IMR-90 (cell line): Measurements from ENCODE around the gene MLLT10. TPM values are rescaled to one million over a fixed set of nuclear protein-coding genes. Genes with fewer than 3 reads are reported as not detected.

Source experiments
- ATAC-seq: fragments of 200-7000 bp; cut with Tn5 transposase; 2 replicates; pipeline ENCODE4 v1.9.1; 2020; ENCODE audit warnings: low read depth, mild to moderate bottlenecking, moderate library complexity
- BruUV-seq: library from RNA; stranded (reverse); fragments of 400-500 nt; replicated peaks from 2 replicates; lab custom pipeline; 2021; lab: Mats Ljungman, UMichigan
- CTCF ChIA-PET: fragments of 300-600 bp; formaldehyde crosslinking; extraction: SDS; loops from one replicate; lab custom pipeline; 2021; ENCODE audit warnings: antibody characterized with exemption; lab: Yijun Ruan, JAX
- POLR2A ChIA-PET: fragments of 300-600 bp; sonication (Branson Sonifier 250); formaldehyde crosslinking; loops from one replicate; lab custom pipeline; 2022; ENCODE audit warnings: antibody characterized with exemption; ENCODE audit not compliant: unreplicated experiment; lab: Charles Lee
- DNase-seq: peaks from one replicate; pipeline ENCODE4 v3.0.0; 2013
- H2AFZ ChIP-seq: replicated peaks from 2 replicates; pipeline ENCODE3; 2013; ENCODE audit warnings: low read length, mild to moderate bottlenecking; ENCODE audit not compliant: poor library complexity
- H2AK5ac ChIP-seq: 2 replicates; pipeline ENCODE4 v1.6.1; 2013; ENCODE audit warnings: low read depth, low read length, inconsistent platforms
- H2AK9ac ChIP-seq: replicated peaks from 2 replicates; pipeline ENCODE3; 2013; ENCODE audit warnings: mild to moderate bottlenecking, low read depth, low read length, moderate library complexity; ENCODE audit not compliant: poor library complexity
- H2BK120ac ChIP-seq: 2 replicates; pipeline ENCODE4 v1.6.1; 2013; ENCODE audit warnings: low read depth, low read length, inconsistent platforms
- H2BK15ac ChIP-seq: 3 replicates; pipeline ENCODE4 v1.6.1; 2013; ENCODE audit warnings: low read depth, low read length, inconsistent platforms
- H2BK20ac ChIP-seq: 2 replicates; pipeline ENCODE4 v1.6.1; 2013; ENCODE audit warnings: low read depth, mild to moderate bottlenecking, inconsistent platforms, low read length, moderate library complexity
- H2BK5ac ChIP-seq: 2 replicates; pipeline ENCODE4 v1.6.1; 2013; ENCODE audit warnings: mild to moderate bottlenecking, low read depth, low read length, inconsistent platforms; ENCODE audit not compliant: poor library complexity, severe bottlenecking
- H3K14ac ChIP-seq: replicated peaks from 2 replicates; pipeline ENCODE4 v1.6.1; 2013; ENCODE audit warnings: low read depth, low read length, inconsistent platforms
- H3K18ac ChIP-seq: 2 replicates; pipeline ENCODE4 v1.6.1; 2013; ENCODE audit warnings: low read depth, low read length, control low read depth
- H3K23ac ChIP-seq: 2 replicates; pipeline ENCODE4 v1.6.1; 2013; ENCODE audit warnings: low read depth, low read length, inconsistent platforms
- H3K27ac ChIP-seq: 2 replicates; pipeline ENCODE4 v1.5.1; 2013; ENCODE audit warnings: mild to moderate bottlenecking, control low read depth, low read length; ENCODE audit not compliant: insufficient read depth
- H3K27me3 ChIP-seq: 2 replicates; pipeline ENCODE4 v1.6.1; 2013; ENCODE audit warnings: low read length; ENCODE audit not compliant: control insufficient read depth, insufficient read depth
- H3K36me3 ChIP-seq: 2 replicates; pipeline ENCODE4 v1.6.1; 2013; ENCODE audit warnings: low read length, mixed read lengths; ENCODE audit not compliant: control insufficient read depth, insufficient read depth
- H3K4ac ChIP-seq: 2 replicates; pipeline ENCODE4 v1.6.1; 2013; ENCODE audit warnings: low read depth, low read length, inconsistent platforms
- H3K4me1 ChIP-seq: 2 replicates; pipeline ENCODE4 v1.6.1; 2013; ENCODE audit warnings: low read length, mixed read lengths; ENCODE audit not compliant: control insufficient read depth, insufficient read depth
- H3K4me2 ChIP-seq: 2 replicates; pipeline ENCODE4 v1.6.1; 2013; ENCODE audit warnings: low read depth, mild to moderate bottlenecking, control low read depth, low read length, moderate library complexity
- H3K4me3 ChIP-seq: 2 replicates; pipeline ENCODE4 v1.5.1; 2013; ENCODE audit warnings: low read depth, mild to moderate bottlenecking, control low read depth, low read length, moderate library complexity; ENCODE audit not compliant: insufficient read depth
- H3K56ac ChIP-seq: 2 replicates; pipeline ENCODE4 v1.6.1; 2013; ENCODE audit warnings: low read length, inconsistent platforms; ENCODE audit not compliant: insufficient read depth; ENCODE audit errors: extremely low read depth
- H3K79me1 ChIP-seq, 2 experiments: 2 replicates each; pipeline ENCODE4 v1.6.1; 2013; ENCODE audit warnings: low read length in 2 of 2, inconsistent platforms in 1 of 2, low read depth in 1 of 2
- H3K9ac ChIP-seq: 2 replicates; pipeline ENCODE4 v1.6.1; 2013; ENCODE audit warnings: low read depth, low read length, control low read depth
- H3K9me1 ChIP-seq: 2 replicates; pipeline ENCODE4 v1.6.1; 2013; ENCODE audit warnings: low read length, inconsistent platforms; ENCODE audit not compliant: insufficient read depth
- H3K9me3 ChIP-seq: 2 replicates; pipeline ENCODE4 v1.6.1; 2013; ENCODE audit warnings: low read length; ENCODE audit not compliant: control insufficient read depth, insufficient read depth
- H4K20me1 ChIP-seq: 2 replicates; pipeline ENCODE4 v1.6.1; 2013; ENCODE audit warnings: low read length, inconsistent platforms; ENCODE audit not compliant: insufficient read depth
- H4K5ac ChIP-seq: 2 replicates; pipeline ENCODE4 v1.6.1; 2013; ENCODE audit warnings: mild to moderate bottlenecking, low read depth, low read length, control low read depth
- H4K8ac ChIP-seq, 2 experiments: 2 replicates each; pipeline ENCODE4 v1.6.1; 2013; ENCODE audit warnings: low read depth in 2 of 2, low read length in 2 of 2, control low read depth in 1 of 2, inconsistent platforms in 1 of 2
- H4K91ac ChIP-seq: 2 replicates; pipeline ENCODE4 v1.6.1; 2013; ENCODE audit warnings: low read depth, low read length, inconsistent platforms; ENCODE audit not compliant: insufficient read depth
- BHLHE40 ChIP-seq: fragments of 150-350 bp; IDR thresholded peaks from 2 replicates; pipeline ENCODE4 v1.6.1; 2016; ENCODE audit warnings: mild to moderate bottlenecking, low read depth, low read length
- CEBPB ChIP-seq: IDR thresholded peaks from 2 replicates; pipeline ENCODE4 v1.6.1; 2012; ENCODE audit warnings: low read depth, low read length, improper control_type of control experiment
- CHD1 ChIP-seq: IDR thresholded peaks from 2 replicates; pipeline ENCODE4 v1.6.1; 2012; ENCODE audit warnings: low read depth, low read length, improper control_type of control experiment
- CTCF ChIP-seq: conservative IDR thresholded peaks from 2 replicates; pipeline ENCODE4 v1.5.1; 2012; ENCODE audit warnings: mild to moderate bottlenecking, low read depth, low read length, improper control_type of control experiment
- FOS ChIP-seq: fragments of 150-350 bp; IDR thresholded peaks from 2 replicates; pipeline ENCODE4 v1.6.1; 2016; ENCODE audit warnings: low read depth, low read length
- MAFK ChIP-seq: IDR thresholded peaks from 2 replicates; pipeline ENCODE4 v1.6.1; 2012; ENCODE audit warnings: low read depth, low read length, improper control_type of control experiment
- MAZ ChIP-seq: IDR thresholded peaks from 2 replicates; pipeline ENCODE4 v1.6.1; 2012; ENCODE audit warnings: low read depth, mild to moderate bottlenecking, low read length, improper control_type of control experiment, moderate library complexity, borderline replicate concordance
- MXI1 ChIP-seq: IDR thresholded peaks from 2 replicates; pipeline ENCODE4 v1.6.1; 2012; ENCODE audit warnings: low read depth, mild to moderate bottlenecking, low read length, moderate library complexity, borderline replicate concordance
- NFE2L2 ChIP-seq: fragments of 150-350 bp; IDR thresholded peaks from 2 replicates; pipeline ENCODE4 v1.6.1; 2016; ENCODE audit warnings: low read depth, mild to moderate bottlenecking, low read length
- POLR2A ChIP-seq: IDR thresholded peaks from 2 replicates; pipeline ENCODE4 v1.6.1; 2012; ENCODE audit warnings: mild to moderate bottlenecking, low read depth, low read length
- RAD21 ChIP-seq: IDR thresholded peaks from 2 replicates; pipeline ENCODE4 v1.6.1; 2012; ENCODE audit warnings: low read length, improper control_type of control experiment
- RCOR1 ChIP-seq: IDR thresholded peaks from 2 replicates; pipeline ENCODE4 v1.6.1; 2012; ENCODE audit warnings: mild to moderate bottlenecking, low read length, improper control_type of control experiment; ENCODE audit not compliant: insufficient replicate concordance
- RFX5 ChIP-seq: IDR thresholded peaks from 2 replicates; pipeline ENCODE4 v1.8.0; 2012; ENCODE audit warnings: low read depth, mild to moderate bottlenecking, low read length, moderate library complexity
- SMC3 ChIP-seq: fragments of 150-350 bp; IDR thresholded peaks from 2 replicates; pipeline ENCODE4 v1.6.1; 2016; ENCODE audit warnings: low read depth, mild to moderate bottlenecking, antibody characterized with exemption, low read length, moderate library complexity
- USF2 ChIP-seq: fragments of 150-350 bp; IDR thresholded peaks from 2 replicates; pipeline ENCODE4 v1.6.1; 2017; ENCODE audit warnings: mild to moderate bottlenecking, antibody characterized with exemption, low read length, low read depth
- dilution Hi-C: fragments of 300-500 bp; cut with HindIII; formaldehyde crosslinking; loops from one replicate; pipeline ENCODE4 v1.14.3; 2018; ENCODE audit warnings: low sequenced_read_pairs; ENCODE audit not compliant: unreplicated experiment
- in situ Hi-C: fragments of 300-500 bp; cut with MboI; formaldehyde crosslinking; loops from 3 replicates; pipeline ENCODE4 v1.14.3; 2019; ENCODE audit warnings: low sequenced_read_pairs, inconsistent platforms, mixed read lengths
- intact Hi-C: fragments of 100-400 bp; cut with micrococcal nuclease; formaldehyde crosslinking; loops from 2 replicates; pipeline ENCODE4 v1.10.0; 2022
- polyA plus RNA-seq, 3 experiments: library from polyadenylated mRNA; depleted of rRNA; stranded (reverse); fragments of >200 nt; gene quantifications; 2 replicates each; pipeline ENCODE4 v1.2.3, GENCODE V29; 2012; ENCODE audit warnings: low replicate concordance in 1 of 3
- total RNA-seq: library from RNA; depleted of rRNA; stranded (reverse); fragments of >200 nt; gene quantifications from 2 replicates; pipeline ENCODE4 v1.2.3, GENCODE V29; 2012
- TF ChIP-seq, protein P1 (sequence below): fragments of 150-350 bp; IDR thresholded peaks from 2 replicates; pipeline ENCODE4 v1.6.1; 2016; ENCODE audit warnings: low read depth, mild to moderate bottlenecking, low read length, moderate library complexity, borderline replicate concordance

Gene MLLT10
- total and polyA plus RNA-seq, 2 of the 4 experiments (the other 2 are of a cell fraction), result 22.5 to 29.0 TPM

- no peak overlapping the region for H3K9ac ChIP-seq
- no peak overlapping the region for H3K56ac ChIP-seq
- no TSS peak for BruUV-seq
- TF ChIP-seq RFX5, result no peak
- TF ChIP-seq POLR2A, result no peak
- TF ChIP-seq CEBPB, result no peak
- TF ChIP-seq SMC3, result no peak
- no peak for TF ChIP-seq MXI1
- no peak for TF ChIP-seq NFE2L2
- no peak for TF ChIP-seq RCOR1
- TF ChIP-seq CTCF, result no peak
- TF ChIP-seq MAZ, result no peak
- TF ChIP-seq USF2, result no peak
- TF ChIP-seq MAFK, result no peak
- TF ChIP-seq CHD1, result no peak
- no peak for TF ChIP-seq FOS
- no peak for TF ChIP-seq RAD21
- TF ChIP-seq, protein P1, sequence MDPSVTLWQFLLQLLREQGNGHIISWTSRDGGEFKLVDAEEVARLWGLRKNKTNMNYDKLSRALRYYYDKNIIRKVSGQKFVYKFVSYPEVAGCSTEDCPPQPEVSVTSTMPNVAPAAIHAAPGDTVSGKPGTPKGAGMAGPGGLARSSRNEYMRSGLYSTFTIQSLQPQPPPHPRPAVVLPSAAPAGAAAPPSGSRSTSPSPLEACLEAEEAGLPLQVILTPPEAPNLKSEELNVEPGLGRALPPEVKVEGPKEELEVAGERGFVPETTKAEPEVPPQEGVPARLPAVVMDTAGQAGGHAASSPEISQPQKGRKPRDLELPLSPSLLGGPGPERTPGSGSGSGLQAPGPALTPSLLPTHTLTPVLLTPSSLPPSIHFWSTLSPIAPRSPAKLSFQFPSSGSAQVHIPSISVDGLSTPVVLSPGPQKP, result no peak
- no peak for TF ChIP-seq BHLHE40
- no peak overlapping the region for H2BK5ac ChIP-seq
- no peaks in the 10 kb centered on the region for H3K27me3 ChIP-seq
- ChIA-PET POLR2A (no interaction called here), CTCF (interaction anchor here (0.7 kb wide), 1 partner anchor 1095 kb away, joined by 4 read pairs; no protein-coding TSS in a partner anchor)
- H3K4ac ChIP-seq, result no peak overlapping the region
- no peaks in the 10 kb centered on the region for H3K9me1 ChIP-seq
- DNase-seq (no peak), ATAC-seq (no peak)
- H2BK120ac ChIP-seq, result no peak overlapping the region
- H4K91ac ChIP-seq, result no peak overlapping the region
- H3K9me3 ChIP-seq, result no peaks in the 10 kb centered on the region
- intact Hi-C loops (no loop called here), in situ Hi-C loops (no loop called here), dilution Hi-C loops (no loop called here)
- H3K4me1 ChIP-seq, result peaks cover 5% of the 10 kb centered on the region
- H2AFZ ChIP-seq, result no peak overlapping the region
- H3K36me3 ChIP-seq, result peaks cover 10% of the 10 kb centered on the region
- no peak overlapping the region for H2BK20ac ChIP-seq
- H3K14ac ChIP-seq, result no peak overlapping the region
- no peak overlapping the region for H3K27ac ChIP-seq
- H3K18ac ChIP-seq, result no peak overlapping the region
- H2BK15ac ChIP-seq, result no peak overlapping the region
- peaks cover 3% of the 10 kb centered on the region for H4K20me1 ChIP-seq
- H4K8ac ChIP-seq, result no peak overlapping the region
- peaks cover 37 to 58% of the 10 kb centered on the region in 2 experiments for H3K79me1 ChIP-seq
- no peak overlapping the region for H2AK9ac ChIP-seq
- no peak overlapping the region for H3K4me3 ChIP-seq
- H3K4me2 ChIP-seq, result no peak overlapping the region
- H3K23ac ChIP-seq, result no peak overlapping the region
- no peak overlapping the region for H2AK5ac ChIP-seq
- no peak overlapping the region for H4K5ac ChIP-seq
Observed at GRCh38 chr10:21627331-21627730, 93.3 kb downstream of the MLLT10 start.
